ENCODE measurements around the gene TRIP10. TPM values are rescaled to one million over a fixed set of nuclear protein-coding genes. Genes with fewer than 3 reads are reported as not detected.

The TRIP10 gene
- total and polyA plus RNA-seq, 2 of the 13 experiments (the other 11 are each of a cell fraction or from before 2014, with no cell fraction given): 32.5 to 33.2 TPM

DNA sequence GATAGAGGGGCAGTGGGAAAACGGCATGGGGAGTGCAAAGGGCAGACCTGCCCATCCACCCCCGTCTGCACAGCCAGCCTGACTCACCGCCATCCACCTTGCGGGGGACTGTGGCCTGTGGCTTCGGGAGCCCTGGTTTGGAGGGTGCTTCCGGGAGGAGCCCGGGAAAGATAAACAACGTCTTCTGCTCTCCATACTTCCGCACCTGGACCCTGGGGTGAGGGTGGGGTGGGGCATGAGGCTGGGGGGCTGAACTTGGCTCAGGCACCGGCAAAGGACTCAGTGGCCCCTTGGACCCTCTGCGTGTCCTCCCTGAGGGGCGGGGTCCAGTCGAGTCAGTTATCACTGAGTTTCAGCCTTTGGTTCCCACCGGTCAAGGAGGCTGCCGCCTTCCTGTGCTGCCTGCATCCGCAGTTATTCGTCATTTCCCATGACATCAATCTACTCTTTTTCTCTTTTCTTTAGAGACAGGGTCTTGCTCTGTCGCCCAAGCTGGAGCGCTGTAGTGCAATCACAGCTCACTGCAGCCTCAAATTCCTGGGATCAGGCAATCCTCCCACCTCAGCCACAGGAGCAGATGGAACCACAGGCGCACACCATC, 5.3 kb upstream of the TRIP10 start (continued):
- peak; percentile 56; the same call in 1 of the 2 replicates for TF ChIP-seq ZNF121 (CRISPR knock-in tag; IDR thresholded peaks at IDR 0.05)
- no peak for TF ChIP-seq ZSCAN31 (CRISPR knock-in tag; IDR thresholded peaks at IDR 0.05; ENCODE audit: low read depth)
- no peak for TF ChIP-seq RBAK (CRISPR knock-in tag; IDR thresholded peaks at IDR 0.05)
- TF ChIP-seq, protein P1, sequence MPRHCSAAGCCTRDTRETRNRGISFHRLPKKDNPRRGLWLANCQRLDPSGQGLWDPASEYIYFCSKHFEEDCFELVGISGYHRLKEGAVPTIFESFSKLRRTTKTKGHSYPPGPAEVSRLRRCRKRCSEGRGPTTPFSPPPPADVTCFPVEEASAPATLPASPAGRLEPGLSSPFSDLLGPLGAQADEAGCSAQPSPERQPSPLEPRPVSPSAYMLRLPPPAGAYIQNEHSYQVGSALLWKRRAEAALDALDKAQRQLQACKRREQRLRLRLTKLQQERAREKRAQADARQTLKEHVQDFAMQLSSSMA (CRISPR knock-in tag; IDR thresholded peaks at IDR 0.05): 0 out of 2 replicates have a peak, but pooled peaks have one; percentile 27
- no peak for TF ChIP-seq ZNF629 (CRISPR knock-in tag; conservative IDR thresholded peaks at IDR 0.05)
- TF ChIP-seq FOXO1 (CRISPR knock-in tag; IDR thresholded peaks at IDR 0.05): peak; percentile 61; the same call in 1 of the 2 replicates
- no peak for TF ChIP-seq NFIC (IDR thresholded peaks at IDR 0.05; ENCODE audit: low read length)
- TF ChIP-seq, protein P2, sequence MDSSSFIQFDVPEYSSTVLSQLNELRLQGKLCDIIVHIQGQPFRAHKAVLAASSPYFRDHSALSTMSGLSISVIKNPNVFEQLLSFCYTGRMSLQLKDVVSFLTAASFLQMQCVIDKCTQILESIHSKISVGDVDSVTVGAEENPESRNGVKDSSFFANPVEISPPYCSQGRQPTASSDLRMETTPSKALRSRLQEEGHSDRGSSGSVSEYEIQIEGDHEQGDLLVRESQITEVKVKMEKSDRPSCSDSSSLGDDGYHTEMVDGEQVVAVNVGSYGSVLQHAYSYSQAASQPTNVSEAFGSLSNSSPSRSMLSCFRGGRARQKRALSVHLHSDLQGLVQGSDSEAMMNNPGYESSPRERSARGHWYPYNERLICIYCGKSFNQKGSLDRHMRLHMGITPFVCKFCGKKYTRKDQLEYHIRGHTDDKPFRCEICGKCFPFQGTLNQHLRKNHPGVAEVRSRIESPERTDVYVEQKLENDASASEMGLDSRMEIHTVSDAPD (CRISPR knock-in tag; IDR thresholded peaks at IDR 0.05): no peak
- no peak for TF ChIP-seq SIX1 (CRISPR knock-in tag; IDR thresholded peaks at IDR 0.05; ENCODE audit: borderline replicate concordance)
- peak; percentile 60; the same call in 1 of the 2 replicates for TF ChIP-seq SSRP1 (CRISPR knock-in tag; IDR thresholded peaks at IDR 0.05)
- no peak for TF ChIP-seq ZSCAN22 (CRISPR knock-in tag; IDR thresholded peaks at IDR 0.05)
- TF ChIP-seq ERF (CRISPR knock-in tag; IDR thresholded peaks at IDR 0.05): peak; percentile 77
- TF ChIP-seq MEF2D (CRISPR knock-in tag; IDR thresholded peaks at IDR 0.05): 0 out of 2 replicates have a peak, but pooled peaks have one; percentile 40
- TF ChIP-seq, protein P3, sequence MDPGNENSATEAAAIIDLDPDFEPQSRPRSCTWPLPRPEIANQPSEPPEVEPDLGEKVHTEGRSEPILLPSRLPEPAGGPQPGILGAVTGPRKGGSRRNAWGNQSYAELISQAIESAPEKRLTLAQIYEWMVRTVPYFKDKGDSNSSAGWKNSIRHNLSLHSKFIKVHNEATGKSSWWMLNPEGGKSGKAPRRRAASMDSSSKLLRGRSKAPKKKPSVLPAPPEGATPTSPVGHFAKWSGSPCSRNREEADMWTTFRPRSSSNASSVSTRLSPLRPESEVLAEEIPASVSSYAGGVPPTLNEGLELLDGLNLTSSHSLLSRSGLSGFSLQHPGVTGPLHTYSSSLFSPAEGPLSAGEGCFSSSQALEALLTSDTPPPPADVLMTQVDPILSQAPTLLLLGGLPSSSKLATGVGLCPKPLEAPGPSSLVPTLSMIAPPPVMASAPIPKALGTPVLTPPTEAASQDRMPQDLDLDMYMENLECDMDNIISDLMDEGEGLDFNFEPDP (CRISPR knock-in tag; conservative IDR thresholded peaks at IDR 0.05): 0 out of 2 replicates have a peak, but pooled peaks have one; percentile 18
- TF ChIP-seq, protein P4, sequence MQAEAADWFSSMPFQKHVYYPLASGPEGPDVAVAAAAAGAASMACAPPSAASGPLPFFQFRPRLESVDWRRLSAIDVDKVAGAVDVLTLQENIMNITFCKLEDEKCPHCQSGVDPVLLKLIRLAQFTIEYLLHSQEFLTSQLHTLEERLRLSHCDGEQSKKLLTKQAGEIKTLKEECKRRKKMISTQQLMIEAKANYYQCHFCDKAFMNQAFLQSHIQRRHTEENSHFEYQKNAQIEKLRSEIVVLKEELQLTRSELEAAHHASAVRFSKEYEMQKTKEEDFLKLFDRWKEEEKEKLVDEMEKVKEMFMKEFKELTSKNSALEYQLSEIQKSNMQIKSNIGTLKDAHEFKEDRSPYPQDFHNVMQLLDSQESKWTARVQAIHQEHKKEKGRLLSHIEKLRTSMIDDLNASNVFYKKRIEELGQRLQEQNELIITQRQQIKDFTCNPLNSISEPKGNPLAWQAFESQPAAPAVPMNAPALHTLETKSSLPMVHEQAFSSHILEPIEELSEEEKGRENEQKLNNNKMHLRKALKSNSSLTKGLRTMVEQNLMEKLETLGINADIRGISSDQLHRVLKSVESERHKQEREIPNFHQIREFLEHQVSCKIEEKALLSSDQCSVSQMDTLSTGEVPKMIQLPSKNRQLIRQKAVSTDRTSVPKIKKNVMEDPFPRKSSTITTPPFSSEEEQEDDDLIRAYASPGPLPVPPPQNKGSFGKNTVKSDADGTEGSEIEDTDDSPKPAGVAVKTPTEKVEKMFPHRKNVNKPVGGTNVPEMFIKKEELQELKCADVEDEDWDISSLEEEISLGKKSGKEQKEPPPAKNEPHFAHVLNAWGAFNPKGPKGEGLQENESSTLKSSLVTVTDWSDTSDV (CRISPR knock-in tag; IDR thresholded peaks at IDR 0.05): no peak
- no peak for TF ChIP-seq HOXA9 (CRISPR knock-in tag; IDR thresholded peaks at IDR 0.05; ENCODE audit: borderline replicate concordance)
- no peak for TF ChIP-seq MLLT10 (CRISPR knock-in tag; IDR thresholded peaks at IDR 0.05)
- TF ChIP-seq, protein P5, sequence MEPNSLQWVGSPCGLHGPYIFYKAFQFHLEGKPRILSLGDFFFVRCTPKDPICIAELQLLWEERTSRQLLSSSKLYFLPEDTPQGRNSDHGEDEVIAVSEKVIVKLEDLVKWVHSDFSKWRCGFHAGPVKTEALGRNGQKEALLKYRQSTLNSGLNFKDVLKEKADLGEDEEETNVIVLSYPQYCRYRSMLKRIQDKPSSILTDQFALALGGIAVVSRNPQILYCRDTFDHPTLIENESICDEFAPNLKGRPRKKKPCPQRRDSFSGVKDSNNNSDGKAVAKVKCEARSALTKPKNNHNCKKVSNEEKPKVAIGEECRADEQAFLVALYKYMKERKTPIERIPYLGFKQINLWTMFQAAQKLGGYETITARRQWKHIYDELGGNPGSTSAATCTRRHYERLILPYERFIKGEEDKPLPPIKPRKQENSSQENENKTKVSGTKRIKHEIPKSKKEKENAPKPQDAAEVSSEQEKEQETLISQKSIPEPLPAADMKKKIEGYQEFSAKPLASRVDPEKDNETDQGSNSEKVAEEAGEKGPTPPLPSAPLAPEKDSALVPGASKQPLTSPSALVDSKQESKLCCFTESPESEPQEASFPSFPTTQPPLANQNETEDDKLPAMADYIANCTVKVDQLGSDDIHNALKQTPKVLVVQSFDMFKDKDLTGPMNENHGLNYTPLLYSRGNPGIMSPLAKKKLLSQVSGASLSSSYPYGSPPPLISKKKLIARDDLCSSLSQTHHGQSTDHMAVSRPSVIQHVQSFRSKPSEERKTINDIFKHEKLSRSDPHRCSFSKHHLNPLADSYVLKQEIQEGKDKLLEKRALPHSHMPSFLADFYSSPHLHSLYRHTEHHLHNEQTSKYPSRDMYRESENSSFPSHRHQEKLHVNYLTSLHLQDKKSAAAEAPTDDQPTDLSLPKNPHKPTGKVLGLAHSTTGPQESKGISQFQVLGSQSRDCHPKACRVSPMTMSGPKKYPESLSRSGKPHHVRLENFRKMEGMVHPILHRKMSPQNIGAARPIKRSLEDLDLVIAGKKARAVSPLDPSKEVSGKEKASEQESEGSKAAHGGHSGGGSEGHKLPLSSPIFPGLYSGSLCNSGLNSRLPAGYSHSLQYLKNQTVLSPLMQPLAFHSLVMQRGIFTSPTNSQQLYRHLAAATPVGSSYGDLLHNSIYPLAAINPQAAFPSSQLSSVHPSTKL (CRISPR knock-in tag; IDR thresholded peaks at IDR 0.05): peak; percentile 63

Data from HepG2 (cell line).